GM21786 (cell line): ENCODE results near the gene POFUT1.
A peak's percentile ranks its signal among the peaks of the same experiment; 100 is the strongest.
"Not testable (repeated sequence)": the region's sequence is repeated elsewhere in the genome, so short reads cannot be mapped to it uniquely, and the experiment has no call there.

Experiments used
- ATAC-seq: cut with Tn5 transposase; IDR thresholded peaks from one replicate; pipeline ENCODE4 v1.9.1; 2021; ENCODE audit not compliant: unreplicated experiment

POFUT1 gene

DNA sequence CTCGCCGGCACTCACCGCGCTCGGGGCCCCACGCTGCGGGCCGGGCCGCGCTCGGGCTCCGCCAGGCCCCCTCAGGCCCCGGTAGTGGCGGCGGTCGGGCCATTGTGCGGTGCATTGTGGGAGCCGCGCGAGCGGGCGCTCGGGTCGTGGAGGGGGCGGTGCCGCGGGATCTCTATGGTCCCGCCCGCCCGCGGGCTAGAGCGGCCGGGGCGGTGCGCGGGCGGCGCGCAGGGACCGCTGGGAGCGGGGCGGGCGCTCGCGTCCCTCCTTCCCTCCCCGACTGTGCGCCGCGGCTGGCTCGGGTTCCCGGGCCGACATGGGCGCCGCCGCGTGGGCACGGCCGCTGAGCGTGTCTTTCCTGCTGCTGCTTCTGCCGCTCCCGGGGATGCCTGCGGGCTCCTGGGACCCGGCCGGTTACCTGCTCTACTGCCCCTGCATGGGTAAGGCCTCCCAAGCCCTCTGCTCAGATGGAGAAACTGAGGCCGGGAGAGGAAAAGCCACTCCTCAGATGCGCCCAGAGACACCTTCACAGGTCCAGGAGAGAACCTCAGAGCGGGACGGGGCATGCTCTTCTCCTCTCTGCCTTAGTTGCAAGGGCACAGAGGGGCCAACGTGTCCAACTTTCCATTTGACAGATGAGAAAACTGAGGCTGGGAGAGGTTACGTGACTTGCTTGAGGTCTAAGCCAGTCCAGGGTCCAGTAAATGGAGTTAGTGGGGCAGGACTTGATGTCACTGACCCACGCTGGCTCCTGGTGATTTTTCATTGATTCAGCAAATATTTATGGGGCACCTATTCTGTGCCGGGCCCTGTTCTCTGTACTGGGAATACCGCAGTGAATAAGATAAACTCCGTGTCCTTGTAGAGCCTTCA is at the start of gene POFUT1, which contains the start of gene PLAGL2:
Gene POFUT1 (plus strand): TSS at position 255 of the 873 bp plus-strand sequence. CDS start 62 bp downstream, at position 317.
Gene PLAGL2 (minus strand): TSS at position 118 of the 873 bp plus-strand sequence. CDS start 5,565 bp downstream, outside the sequence.
- ATAC-seq, result peak; percentile 82

DNA sequence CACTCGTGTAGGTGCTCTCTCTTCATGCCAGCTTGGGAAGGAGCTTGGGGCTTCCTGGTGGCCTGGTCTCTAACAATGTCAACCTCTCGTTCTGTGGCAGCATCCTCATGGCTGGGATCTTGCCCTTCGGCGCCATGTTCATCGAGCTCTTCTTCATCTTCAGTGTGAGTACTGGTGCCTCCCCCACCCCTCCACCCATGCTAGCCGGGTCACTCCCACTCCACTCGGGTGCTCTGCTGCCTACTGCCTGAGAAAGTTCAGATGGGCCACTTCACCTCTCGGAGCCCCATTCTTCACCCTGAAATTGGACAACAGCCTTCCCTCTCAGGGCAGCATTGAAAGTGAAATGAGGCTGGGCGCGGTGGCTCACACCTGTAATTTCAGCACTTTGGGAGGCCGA is 49.3 kb upstream of the POFUT1 start:
- ATAC-seq, result no peak

DNA sequence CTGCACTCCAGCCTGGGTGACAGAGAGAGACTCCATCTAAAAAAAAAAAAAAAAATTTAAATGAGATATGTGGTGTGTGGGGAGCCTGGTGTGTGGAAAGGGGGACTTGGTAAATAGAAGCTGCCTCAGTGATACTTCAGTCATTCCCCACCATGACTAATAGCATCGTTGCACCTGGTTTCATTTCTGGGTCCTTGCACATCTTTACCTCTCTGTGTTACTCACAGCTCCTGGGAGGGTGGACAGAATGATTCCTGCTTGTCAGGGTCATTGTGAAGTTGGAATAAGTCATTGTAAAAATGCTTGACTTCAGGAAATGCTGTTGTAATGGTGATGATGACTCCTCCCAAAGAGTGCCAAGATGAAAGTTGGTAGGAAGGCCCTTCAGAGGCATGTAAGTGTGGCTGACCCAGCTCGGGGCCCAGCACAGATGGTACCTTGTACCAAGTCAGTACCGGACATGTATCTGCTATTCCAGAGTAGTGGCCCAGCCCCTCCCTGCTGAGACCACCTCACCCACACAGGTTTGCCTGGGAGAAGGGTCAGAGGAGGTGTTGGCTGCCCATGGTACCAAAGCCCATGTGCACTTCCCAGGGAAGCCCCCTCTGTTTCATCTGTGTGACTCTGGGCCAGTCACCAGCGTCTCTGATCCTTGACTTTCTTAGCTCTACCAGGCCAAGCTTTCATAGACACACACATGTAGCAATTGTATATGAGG is 48.6 kb upstream of the POFUT1 start:
- no peak for ATAC-seq

DNA sequence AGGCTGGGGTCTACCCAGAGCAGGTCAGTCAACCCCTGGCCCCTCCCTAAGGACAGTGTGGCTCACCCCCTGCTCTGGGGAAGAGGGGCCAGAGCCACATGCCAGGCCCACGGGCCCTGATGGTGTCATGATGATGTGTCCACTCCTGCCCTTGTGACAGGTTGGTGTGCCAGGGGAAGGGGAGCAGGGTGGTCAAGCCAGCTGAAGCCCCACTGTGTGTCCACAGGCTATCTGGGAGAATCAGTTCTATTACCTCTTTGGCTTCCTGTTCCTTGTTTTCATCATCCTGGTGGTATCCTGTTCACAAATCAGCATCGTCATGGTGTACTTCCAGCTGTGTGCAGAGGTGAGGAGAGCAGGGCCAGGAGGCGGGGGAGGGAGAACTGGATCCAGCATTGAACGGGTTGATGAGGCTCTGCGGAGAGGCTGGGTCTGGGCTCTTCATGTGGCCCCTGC is 47.9 kb upstream of the POFUT1 start:
- no peak for ATAC-seq

DNA sequence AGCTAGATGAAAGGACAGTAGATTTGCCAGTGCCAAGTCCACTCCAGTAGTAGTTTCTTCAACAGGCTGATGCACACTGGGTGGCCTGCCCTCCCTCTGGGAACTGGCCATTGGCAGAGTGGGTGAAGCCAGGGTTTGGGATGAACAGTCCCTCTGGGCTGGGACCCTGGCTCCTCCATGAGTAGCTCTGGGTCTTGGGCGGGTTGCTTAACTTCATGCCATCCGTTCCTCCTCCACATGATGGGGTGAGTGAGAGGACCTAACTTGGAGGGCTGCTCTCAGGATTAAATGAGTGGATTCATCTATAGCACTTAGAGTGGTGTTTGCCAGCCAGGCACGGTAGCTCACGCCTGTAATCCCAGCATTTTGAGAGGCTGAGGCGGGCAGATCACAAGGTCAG is 47.3 kb upstream of the POFUT1 start:
- ATAC-seq, result no peak

DNA sequence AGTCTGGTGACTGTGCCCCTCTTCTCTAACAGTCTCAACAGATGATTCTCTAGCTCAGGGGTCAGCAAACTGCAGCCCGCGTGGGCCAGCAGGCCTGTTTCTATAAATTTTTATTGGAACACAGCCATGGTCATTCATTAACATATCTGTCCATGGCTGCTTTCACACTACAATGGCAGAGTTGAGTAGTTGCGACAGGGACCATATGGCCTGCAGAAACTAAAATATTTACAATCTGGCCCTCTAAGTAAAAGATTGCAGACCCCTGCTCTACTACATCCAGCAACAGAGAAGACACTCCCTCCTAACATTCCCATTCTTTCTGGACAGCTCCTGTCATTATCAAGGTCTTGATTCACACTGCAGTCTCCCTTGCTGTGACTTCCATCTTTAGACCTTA is 45.3 kb upstream of the POFUT1 start:
- no peak for ATAC-seq

DNA sequence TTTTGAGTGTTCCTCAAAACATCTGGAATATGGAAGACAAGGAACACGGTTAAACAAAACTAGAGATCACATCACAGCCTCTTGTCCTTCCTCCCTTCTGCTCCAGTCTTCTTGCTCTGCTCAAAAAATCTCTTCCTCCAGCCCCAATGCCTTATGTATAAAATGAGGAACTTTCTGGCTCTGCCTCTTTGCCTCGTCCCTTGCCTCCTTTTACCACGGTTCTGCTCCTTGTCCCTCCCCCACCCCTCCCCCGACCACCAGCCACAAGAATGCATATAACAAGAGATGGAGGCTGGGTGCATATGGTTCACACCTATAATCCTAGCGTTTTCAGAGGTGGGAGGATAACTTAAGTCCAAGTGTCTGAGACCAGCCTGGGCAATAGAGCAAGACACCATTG is 43.7 kb upstream of the POFUT1 start:
- ATAC-seq, result no peak

DNA sequence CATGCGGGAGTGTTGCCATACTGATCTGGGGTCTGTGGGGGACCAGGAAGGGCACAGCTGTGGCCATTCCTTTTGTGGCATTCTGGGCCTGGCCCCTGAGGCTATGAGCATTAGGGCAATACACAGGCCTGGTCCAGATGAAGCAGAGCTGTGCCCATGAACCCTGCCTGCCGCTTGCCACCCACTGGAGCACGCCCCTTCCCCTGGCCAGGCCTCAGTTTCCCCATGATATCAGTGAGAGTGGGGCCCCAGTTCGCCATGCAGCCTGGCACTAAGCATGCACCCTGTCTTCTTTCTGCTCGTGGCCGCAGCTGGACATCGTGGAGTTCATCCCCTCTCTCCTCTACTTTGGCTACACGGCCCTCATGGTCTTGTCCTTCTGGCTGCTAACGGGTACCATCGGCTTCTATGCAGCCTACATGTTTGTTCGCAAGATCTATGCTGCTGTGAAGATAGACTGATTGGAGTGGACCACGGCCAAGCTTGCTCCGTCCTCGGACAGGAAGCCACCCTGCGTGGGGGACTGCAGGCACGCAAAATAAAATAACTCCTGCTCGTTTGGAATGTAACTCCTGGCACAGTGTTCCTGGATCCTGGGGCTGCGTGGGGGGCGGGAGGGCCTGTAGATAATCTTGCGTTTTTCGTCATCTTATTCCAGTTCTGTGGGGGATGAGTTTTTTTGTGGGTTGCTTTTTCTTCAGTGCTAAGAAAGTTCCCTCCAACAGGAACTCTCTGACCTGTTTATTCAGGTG is 42.5 kb upstream of the POFUT1 start:
- no peak for ATAC-seq

DNA sequence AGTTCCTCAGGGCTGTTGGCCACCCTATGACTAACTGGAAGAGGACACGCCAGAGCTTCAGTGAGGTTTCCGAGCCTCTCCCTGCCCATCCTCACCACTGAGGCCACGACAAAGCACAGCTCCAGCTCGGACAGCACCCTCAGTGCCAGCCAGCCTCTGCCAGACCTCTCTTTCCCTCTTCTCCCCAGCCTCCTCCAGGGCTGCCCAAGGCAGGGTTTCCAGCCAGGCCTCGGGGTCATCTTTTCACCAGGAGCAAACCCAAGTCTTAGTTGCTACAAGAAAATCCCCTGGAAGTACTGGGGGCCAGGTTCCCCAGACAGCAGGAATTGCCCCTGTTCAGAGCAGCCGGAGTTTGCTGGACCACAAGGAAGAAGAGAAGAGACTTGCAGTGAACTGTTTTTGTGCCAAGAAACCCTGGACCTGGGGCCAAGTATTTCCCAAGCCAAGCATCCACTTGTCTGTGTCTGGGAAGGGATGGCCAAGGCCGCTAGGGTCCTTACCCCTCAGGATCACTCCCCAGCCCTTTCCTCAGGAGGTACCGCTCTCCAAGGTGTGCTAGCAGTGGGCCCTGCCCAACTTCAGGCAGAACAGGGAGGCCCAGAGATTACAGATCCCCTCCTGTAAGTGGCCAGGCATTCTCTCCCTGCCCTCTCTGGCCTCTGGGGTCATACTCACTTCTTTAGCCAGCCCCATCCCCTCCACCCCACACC is 41.7 kb upstream of the POFUT1 start:
- ATAC-seq, result no peak

DNA sequence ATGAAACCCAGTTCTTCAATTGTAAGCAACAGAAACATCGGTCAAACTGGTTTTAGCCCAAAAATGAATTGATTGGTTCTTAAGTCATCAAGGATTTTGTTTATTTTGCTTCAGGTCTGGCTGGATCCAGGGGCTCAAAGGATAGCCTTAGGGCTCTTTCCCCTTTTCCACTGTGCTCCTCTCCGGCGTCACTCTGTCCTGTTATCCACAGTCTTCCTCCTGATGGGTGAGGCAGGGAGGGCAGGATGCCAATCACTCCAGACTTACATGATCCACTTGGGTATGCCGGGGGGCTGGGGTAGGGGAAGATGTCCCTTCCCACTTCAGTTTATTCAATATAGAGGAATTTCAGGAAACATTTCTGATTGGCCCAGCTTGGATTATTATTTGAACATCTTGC is 40.1 kb upstream of the POFUT1 start:
- ATAC-seq, result no peak

DNA sequence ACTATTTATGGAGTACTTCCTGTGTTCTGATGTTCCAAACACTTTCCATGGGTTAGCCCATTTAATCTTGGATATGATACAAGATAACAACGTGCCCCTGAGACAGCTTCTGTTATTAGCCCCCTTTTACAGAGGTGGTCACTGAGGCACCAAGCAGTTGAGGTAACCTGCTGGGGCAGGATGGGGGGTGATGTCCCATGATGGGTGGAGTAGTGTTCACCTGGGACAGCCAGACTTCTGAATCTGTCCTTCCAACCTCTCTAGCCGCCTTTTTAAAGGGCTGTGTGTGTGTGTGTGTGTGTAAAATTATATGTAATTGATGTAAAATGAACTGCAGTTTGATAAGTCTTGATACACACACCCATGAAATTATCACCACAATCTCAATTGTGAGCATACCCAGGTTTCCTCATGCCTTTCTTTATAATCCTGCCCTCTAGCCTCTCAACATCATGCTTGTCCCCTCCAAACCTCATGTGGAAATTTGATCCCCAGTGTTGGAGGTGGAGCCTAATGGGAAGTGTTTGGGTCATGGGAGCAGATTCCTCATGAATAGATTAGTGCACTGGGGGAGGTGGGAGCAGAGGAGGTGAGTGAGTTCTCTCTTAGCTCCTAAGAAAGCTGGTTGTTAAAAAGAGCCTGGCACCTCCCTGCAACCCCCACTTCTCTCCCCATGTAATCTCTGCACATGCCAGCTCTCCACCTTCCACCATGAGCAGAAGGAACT is 39.3 kb upstream of the POFUT1 start:
- no peak for ATAC-seq

DNA sequence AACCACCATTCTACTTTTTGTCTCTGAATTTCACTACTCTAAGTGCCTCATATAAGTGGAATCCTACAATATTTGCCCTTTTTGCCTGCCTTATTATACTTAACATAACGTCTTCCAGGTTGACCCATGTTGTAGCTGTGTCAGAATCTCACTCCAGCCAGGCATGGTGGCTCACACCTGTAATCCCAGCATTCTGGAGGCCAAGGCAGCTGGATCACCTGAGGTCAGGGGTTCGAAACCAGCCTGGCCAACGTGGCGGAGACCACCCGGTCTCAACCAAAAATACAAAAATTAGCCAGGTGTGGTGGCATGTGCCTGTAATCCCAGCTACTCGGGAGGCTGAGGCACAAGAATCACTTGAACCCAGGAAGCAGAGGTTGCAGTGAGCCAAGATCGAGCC is 30.0 kb upstream of the POFUT1 start:
- not testable (repeated sequence) for ATAC-seq

DNA sequence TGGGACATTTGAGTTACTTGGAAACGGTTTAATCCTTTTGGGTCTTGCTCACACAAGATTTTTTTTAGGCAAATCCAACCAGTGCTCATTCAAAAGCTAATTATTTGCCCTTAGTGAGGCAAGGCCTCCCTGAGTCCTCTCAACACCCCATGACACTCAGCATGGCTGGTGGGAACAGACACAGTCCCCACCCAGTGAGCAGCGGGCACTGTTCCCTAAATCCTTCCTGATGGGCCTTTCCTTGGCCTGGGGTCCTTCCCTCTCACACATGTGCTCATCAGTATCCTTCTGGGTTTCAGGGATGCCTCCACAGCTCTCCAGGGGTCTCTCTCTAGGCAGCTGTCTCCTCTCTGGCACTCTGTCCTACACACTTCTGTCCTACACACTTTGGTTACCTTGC is 28.2 kb upstream of the POFUT1 start:
- ATAC-seq, result no peak

DNA sequence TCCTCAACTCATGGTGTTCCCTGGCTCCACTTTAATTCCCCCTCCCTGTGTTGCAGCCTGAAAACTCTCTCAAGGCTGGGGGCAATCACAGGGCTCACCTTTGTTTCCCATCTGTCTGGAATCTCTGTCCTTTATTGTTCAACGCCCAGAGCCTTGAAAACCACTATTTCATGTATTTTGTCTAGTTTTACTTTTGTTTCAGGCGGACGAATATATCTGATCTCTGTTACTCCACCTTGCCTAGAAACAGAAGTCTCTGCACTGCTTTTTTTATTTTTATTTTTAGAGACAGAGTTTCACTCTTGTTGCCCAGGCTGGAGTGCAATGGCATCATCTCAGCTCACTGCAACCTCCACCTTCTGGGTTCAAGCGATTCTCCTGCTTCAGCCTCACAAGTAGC is 27.7 kb upstream of the POFUT1 start:
- ATAC-seq, result no peak

DNA sequence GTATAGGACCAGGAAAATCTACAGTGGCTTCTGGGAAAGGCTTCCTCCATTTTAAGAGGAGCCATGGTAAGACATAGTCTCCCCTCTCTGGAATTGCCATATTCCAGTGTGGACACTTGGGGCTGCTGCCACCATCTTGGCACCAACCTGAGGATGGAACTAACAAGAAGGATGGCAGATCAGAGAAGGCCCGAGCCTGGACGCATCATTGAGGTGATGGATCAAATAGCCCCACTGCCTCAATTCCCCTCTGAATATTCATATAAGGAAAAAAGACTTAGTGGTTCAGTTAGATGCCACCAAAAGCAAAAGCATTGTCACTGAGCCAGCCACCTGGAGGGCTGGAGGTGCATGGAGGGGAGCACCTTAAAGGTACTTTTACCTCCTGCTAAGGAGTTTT is 26.1 kb upstream of the POFUT1 start:
- no peak for ATAC-seq

DNA sequence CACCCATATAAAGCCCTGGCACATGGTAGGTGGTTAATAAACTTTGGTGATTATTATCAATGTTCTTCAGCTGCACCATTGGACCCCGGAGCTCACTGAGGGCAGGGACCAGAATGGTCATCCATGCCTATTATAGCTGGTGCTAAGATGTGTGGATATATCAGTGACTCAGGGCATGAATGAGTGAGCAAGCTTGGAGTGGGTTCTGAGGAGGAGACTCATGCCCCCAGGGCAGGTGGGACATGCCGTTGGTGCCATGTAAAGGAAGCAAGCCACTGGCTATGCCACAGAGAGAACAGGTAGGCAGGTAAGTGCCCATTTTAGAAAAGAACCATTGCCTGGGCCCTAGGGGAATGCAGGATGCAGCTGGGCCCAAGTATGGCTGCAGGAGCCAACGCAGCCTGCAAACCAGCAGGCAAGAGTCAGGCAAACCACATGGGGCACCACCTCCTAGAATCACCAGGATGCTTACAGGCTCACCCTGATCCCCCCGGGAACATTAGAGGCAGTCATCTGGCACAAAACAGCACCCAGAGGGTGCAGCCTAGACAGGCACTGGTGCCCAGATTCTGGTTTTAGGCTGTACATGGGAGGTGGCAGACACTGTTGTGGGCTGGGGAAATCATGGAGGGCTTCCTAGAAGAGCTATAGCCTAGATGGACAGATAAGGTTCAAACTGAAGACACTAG is 23.6 kb upstream of the POFUT1 start:
- ATAC-seq, result no peak

DNA sequence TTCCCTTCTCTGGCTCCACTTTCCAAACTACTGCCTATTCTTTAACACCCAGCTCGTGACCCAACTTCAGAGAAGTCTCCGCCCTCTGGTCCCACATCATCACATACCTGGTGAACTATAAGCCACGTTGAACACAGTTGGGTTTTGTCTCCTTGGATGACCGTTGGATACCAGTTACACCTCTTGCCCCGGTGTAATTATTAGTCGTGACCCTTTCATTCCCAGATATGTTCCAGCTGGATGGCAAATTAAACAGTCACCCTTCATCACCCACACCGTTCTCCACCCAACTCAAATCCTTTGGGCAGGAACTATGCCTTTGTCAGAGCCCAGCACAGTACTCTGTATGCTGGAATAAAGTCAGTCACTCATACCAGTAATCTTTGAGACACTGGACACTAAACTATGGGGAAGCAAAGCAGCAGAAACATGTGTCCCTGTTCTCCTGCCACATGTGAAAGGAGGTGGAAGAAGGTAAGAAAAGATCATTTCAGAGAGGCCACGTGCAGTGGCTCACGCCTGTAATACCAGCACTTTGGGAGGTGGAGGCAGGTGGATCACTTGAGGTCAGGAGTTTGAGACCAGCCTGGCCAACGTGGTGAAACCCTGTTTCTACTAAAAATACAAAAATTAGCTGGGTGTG is 22.6 kb upstream of the POFUT1 start:
- ATAC-seq, result no peak

DNA sequence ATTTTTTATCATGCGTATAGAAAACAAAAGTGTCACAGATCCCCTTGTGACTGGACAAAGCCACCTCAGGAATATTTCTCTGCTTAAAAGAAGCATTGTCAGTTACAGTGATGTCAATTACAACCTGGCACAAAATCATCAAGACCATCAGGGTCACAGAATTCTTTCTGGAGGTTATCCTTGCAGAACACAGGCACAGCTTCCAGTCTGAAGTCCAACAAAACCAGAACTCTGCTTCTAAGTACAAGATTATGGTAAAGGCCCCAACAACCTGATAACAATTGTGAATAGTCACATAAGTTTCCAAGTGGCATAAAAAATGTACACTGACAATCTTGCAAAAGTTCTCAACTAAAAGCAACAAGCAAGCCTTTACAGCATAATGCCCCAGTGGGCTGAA is 21.2 kb upstream of the POFUT1 start:
- no peak for ATAC-seq
